ENCODE data around the gene PTGER2.

PTGER2 gene

DNA sequence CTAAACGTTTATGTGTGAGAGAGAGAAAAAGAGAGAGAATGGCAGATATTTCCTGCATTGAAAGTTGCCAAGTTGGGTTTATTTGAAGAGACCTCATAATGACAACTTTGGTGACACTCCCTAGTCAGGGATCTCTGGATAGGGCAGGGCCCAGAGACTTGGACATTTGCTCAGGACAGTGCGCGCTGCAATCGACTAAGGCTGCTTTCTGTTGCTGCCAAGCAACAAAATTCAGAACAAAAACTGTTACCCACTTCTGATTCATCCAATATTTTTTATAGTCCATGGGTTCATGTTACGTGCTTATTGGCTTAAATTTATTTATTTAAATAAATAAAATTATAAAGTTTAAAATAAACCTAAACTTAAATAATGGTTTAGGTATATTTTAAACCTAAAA is 34.2 kb downstream of the PTGER2 start:
- Histone ChIP-seq H3K9ac (ENCODE audit: low read depth, low read length, poor library complexity) (no peak overlapping the region), H2AK5ac (ENCODE audit: low read depth, low read length) (no peak overlapping the region), H3K4ac (ENCODE audit: low read length) (no peak overlapping the region), H3K4me2 (ENCODE audit: insufficient read depth, low read length, poor library complexity, severe bottlenecking) (no peak overlapping the region), H4K91ac (ENCODE audit: low read depth, low read length, poor library complexity) (no peak overlapping the region), H3K9me3 (replicated peaks in 1 of 2; ENCODE audit: control insufficient read depth in 2 of 2, insufficient read depth in 1 of 2, low read depth in 1 of 2, low read length in 2 of 2) (peaks cover 0 to 2% of the 10 kb centered on the region in 2 donors), H3K27me3 (ENCODE audit: control insufficient read depth in 3 of 3, insufficient read depth in 3 of 3, low read depth in 1 of 3, low read length in 3 of 3) (no peaks in the 10 kb centered on the region), H2BK12ac (ENCODE audit: low read length) (no peak overlapping the region), H3K36me3 (replicated peaks in 1 of 2; ENCODE audit: control insufficient read depth in 2 of 2, insufficient read depth in 2 of 2, low read length in 2 of 2) (no peaks in the 10 kb centered on the region), H3K14ac (ENCODE audit: low read length) (no peak overlapping the region), H3K23ac (ENCODE audit: low read depth, low read length, poor library complexity) (no peak overlapping the region), H2BK15ac (ENCODE audit: low read length) (no peak overlapping the region), H2BK120ac (ENCODE audit: low read depth, low read length) (no peak overlapping the region), H2AFZ (ENCODE audit: low read length) (no peak overlapping the region), H3K27ac (replicated peaks; ENCODE audit: low read length) (no peak overlapping the region), H3K4me3 (ENCODE audit: low read length in 2 of 2) (no peak overlapping the region), H3K18ac (ENCODE audit: low read length) (no peak overlapping the region), H3K79me1 (ENCODE audit: low read depth, low read length) (no peaks in the 10 kb centered on the region), H3K4me1 (ENCODE audit: control insufficient read depth in 2 of 2, insufficient read depth in 1 of 2, low read depth in 1 of 2, low read length in 2 of 2) (no peaks in the 10 kb centered on the region), H4K8ac (ENCODE audit: low read depth, low read length) (no peak overlapping the region), H2BK5ac (ENCODE audit: low read length) (no peak overlapping the region)
- WGBS, 2 donors (ENCODE audit: extremely low coverage in 2 of 2, insufficient read length in 2 of 2, insufficient replicate concordance in 1 of 2): 100% methylated on average over 1 of the region's 5 CpGs; no CpG with 5 or more reads in 1 of the 2 donors
- DNase-seq (ENCODE audit: low spot score): no peak

GRCh38 chr14:52348776-52349175 is 34.7 kb downstream of the PTGER2 start:
- no peak overlapping the region for H3K4me2 ChIP-seq (ENCODE audit: insufficient read depth, low read length, poor library complexity, severe bottlenecking)

GRCh38 chr14:52349731-52350130 is 35.6 kb downstream of the PTGER2 start:
- Histone ChIP-seq H3K36me3 (replicated peaks in 1 of 2; ENCODE audit: control insufficient read depth in 2 of 2, insufficient read depth in 2 of 2, low read length in 2 of 2) (no peaks in the 10 kb centered on the region), H3K4me2 (ENCODE audit: insufficient read depth, low read length, poor library complexity, severe bottlenecking) (no peak overlapping the region), H2BK5ac (ENCODE audit: low read length) (no peak overlapping the region), H3K14ac (ENCODE audit: low read length) (no peak overlapping the region), H3K27ac (replicated peaks; ENCODE audit: low read length) (no peak overlapping the region), H3K18ac (ENCODE audit: low read length) (no peak overlapping the region), H3K9me3 (replicated peaks in 1 of 2; ENCODE audit: control insufficient read depth in 2 of 2, insufficient read depth in 1 of 2, low read depth in 1 of 2, low read length in 2 of 2) (peaks cover 0 to 2% of the 10 kb centered on the region in 2 donors), H3K27me3 (ENCODE audit: control insufficient read depth in 3 of 3, insufficient read depth in 3 of 3, low read depth in 1 of 3, low read length in 3 of 3) (no peaks in the 10 kb centered on the region), H2AFZ (ENCODE audit: low read length) (no peak overlapping the region), H3K4ac (ENCODE audit: low read length) (no peak overlapping the region), H4K91ac (ENCODE audit: low read depth, low read length, poor library complexity) (no peak overlapping the region), H4K8ac (ENCODE audit: low read depth, low read length) (no peak overlapping the region), H2AK5ac (ENCODE audit: low read depth, low read length) (no peak overlapping the region), H2BK12ac (ENCODE audit: low read length) (no peak overlapping the region), H3K4me1 (ENCODE audit: control insufficient read depth in 2 of 2, insufficient read depth in 1 of 2, low read depth in 1 of 2, low read length in 2 of 2) (no peaks in the 10 kb centered on the region), H2BK120ac (ENCODE audit: low read depth, low read length) (no peak overlapping the region), H3K9ac (ENCODE audit: low read depth, low read length, poor library complexity) (no peak overlapping the region), H3K79me1 (ENCODE audit: low read depth, low read length) (no peaks in the 10 kb centered on the region), H3K4me3 (ENCODE audit: low read length in 2 of 2) (no peak overlapping the region), H2BK15ac (ENCODE audit: low read length) (no peak overlapping the region), H3K23ac (ENCODE audit: low read depth, low read length, poor library complexity) (no peak overlapping the region)
- WGBS, 2 donors (ENCODE audit: extremely low coverage in 2 of 2, insufficient read length in 2 of 2, insufficient replicate concordance in 1 of 2): no CpG with 5 or more reads among the region's 2 CpGs
- DNase-seq (ENCODE audit: low spot score): no peak

More at GRCh38 chr14:52348776-52349175, 34.7 kb downstream of the PTGER2 start:
- no peak overlapping the region for H3K9ac ChIP-seq (ENCODE audit: low read depth, low read length, poor library complexity)
- H3K9me3 ChIP-seq (replicated peaks in 1 of 2; ENCODE audit: control insufficient read depth in 2 of 2, insufficient read depth in 1 of 2, low read depth in 1 of 2, low read length in 2 of 2): peaks cover 0 to 2% of the 10 kb centered on the region in 2 donors
- H3K27ac ChIP-seq (replicated peaks; ENCODE audit: low read length): no peak overlapping the region
- H3K36me3 ChIP-seq (replicated peaks in 1 of 2; ENCODE audit: control insufficient read depth in 2 of 2, insufficient read depth in 2 of 2, low read length in 2 of 2): no peaks in the 10 kb centered on the region
- no peak overlapping the region for H2AK5ac ChIP-seq (ENCODE audit: low read depth, low read length)
- H3K4me3 ChIP-seq (ENCODE audit: low read length in 2 of 2): no peak overlapping the region
- no peak overlapping the region for H3K4ac ChIP-seq (ENCODE audit: low read length)
- H3K18ac ChIP-seq (ENCODE audit: low read length): no peak overlapping the region
- H3K79me1 ChIP-seq (ENCODE audit: low read depth, low read length): no peaks in the 10 kb centered on the region
- no peak overlapping the region for H2BK120ac ChIP-seq (ENCODE audit: low read depth, low read length)
- no peak overlapping the region for H4K8ac ChIP-seq (ENCODE audit: low read depth, low read length)
- H2BK12ac ChIP-seq (ENCODE audit: low read length): no peak overlapping the region
- no peak overlapping the region for H3K23ac ChIP-seq (ENCODE audit: low read depth, low read length, poor library complexity)
- no peaks in the 10 kb centered on the region for H3K27me3 ChIP-seq (ENCODE audit: control insufficient read depth in 3 of 3, insufficient read depth in 3 of 3, low read depth in 1 of 3, low read length in 3 of 3)
- H3K4me1 ChIP-seq (ENCODE audit: control insufficient read depth in 2 of 2, insufficient read depth in 1 of 2, low read depth in 1 of 2, low read length in 2 of 2): no peaks in the 10 kb centered on the region
- no peak overlapping the region for H3K14ac ChIP-seq (ENCODE audit: low read length)
- no peak overlapping the region for H2BK15ac ChIP-seq (ENCODE audit: low read length)
- DNase-seq (ENCODE audit: low spot score): no peak
- no peak overlapping the region for H2BK5ac ChIP-seq (ENCODE audit: low read length)
- H4K91ac ChIP-seq (ENCODE audit: low read depth, low read length, poor library complexity): no peak overlapping the region
- no peak overlapping the region for H2AFZ ChIP-seq (ENCODE audit: low read length)
- WGBS, 2 donors (ENCODE audit: extremely low coverage in 2 of 2, insufficient read length in 2 of 2, insufficient replicate concordance in 1 of 2): no CpG with 5 or more reads among the region's 2 CpGs

GRCh38 chr14:52350445-52350844 is 36.3 kb downstream of the PTGER2 start:
- H2BK5ac ChIP-seq (ENCODE audit: low read length): no peak overlapping the region
- H4K8ac ChIP-seq (ENCODE audit: low read depth, low read length): no peak overlapping the region
- H2BK12ac ChIP-seq (ENCODE audit: low read length): no peak overlapping the region
- H3K18ac ChIP-seq (ENCODE audit: low read length): no peak overlapping the region
- no peak overlapping the region for H3K27ac ChIP-seq (replicated peaks; ENCODE audit: low read length)
- H2BK120ac ChIP-seq (ENCODE audit: low read depth, low read length): no peak overlapping the region
- peaks cover 0 to 2% of the 10 kb centered on the region in 2 donors for H3K4me1 ChIP-seq (ENCODE audit: control insufficient read depth in 2 of 2, insufficient read depth in 1 of 2, low read depth in 1 of 2, low read length in 2 of 2)
- H3K4ac ChIP-seq (ENCODE audit: low read length): no peak overlapping the region
- WGBS, 2 donors (ENCODE audit: extremely low coverage in 2 of 2, insufficient read length in 2 of 2, insufficient replicate concordance in 1 of 2): no CpG with 5 or more reads among the region's 3 CpGs
- no peak overlapping the region for H4K91ac ChIP-seq (ENCODE audit: low read depth, low read length, poor library complexity)
- no peak for DNase-seq (ENCODE audit: low spot score)
- H2BK15ac ChIP-seq (ENCODE audit: low read length): no peak overlapping the region
- H3K9ac ChIP-seq (ENCODE audit: low read depth, low read length, poor library complexity): no peak overlapping the region
- peaks cover 0 to 2% of the 10 kb centered on the region in 2 donors for H3K9me3 ChIP-seq (replicated peaks in 1 of 2; ENCODE audit: control insufficient read depth in 2 of 2, insufficient read depth in 1 of 2, low read depth in 1 of 2, low read length in 2 of 2)
- H3K27me3 ChIP-seq (ENCODE audit: control insufficient read depth in 3 of 3, insufficient read depth in 3 of 3, low read depth in 1 of 3, low read length in 3 of 3): no peaks in the 10 kb centered on the region
- H2AFZ ChIP-seq (ENCODE audit: low read length): no peak overlapping the region
- no peaks in the 10 kb centered on the region for H3K79me1 ChIP-seq (ENCODE audit: low read depth, low read length)
- H3K4me2 ChIP-seq (ENCODE audit: insufficient read depth, low read length, poor library complexity, severe bottlenecking): no peak overlapping the region
- no peak overlapping the region for H3K23ac ChIP-seq (ENCODE audit: low read depth, low read length, poor library complexity)
- no peak overlapping the region for H3K14ac ChIP-seq (ENCODE audit: low read length)
- H3K4me3 ChIP-seq (ENCODE audit: low read length in 2 of 2): no peak overlapping the region
- H2AK5ac ChIP-seq (ENCODE audit: low read depth, low read length): no peak overlapping the region
- no peaks in the 10 kb centered on the region for H3K36me3 ChIP-seq (replicated peaks in 1 of 2; ENCODE audit: control insufficient read depth in 2 of 2, insufficient read depth in 2 of 2, low read length in 2 of 2)
